Caco-2 (cell line): ENCODE data around the gene PHF20. TPM values are rescaled to one million over a fixed set of nuclear protein-coding genes. Genes with fewer than 3 reads are reported as not detected.
A peak's percentile ranks its signal among the peaks of the same experiment; 100 is the strongest.

Experiments used
- BruUV-seq: library from RNA; stranded (reverse); fragments of 400-500 nt; replicated peaks from 2 replicates; lab custom pipeline; 2021; lab: Mats Ljungman, UMichigan
- CTCF ChIA-PET: fragments of 300-600 bp; sonication (Branson Sonifier 250); formaldehyde crosslinking; loops from one replicate; lab custom pipeline; 2022; ENCODE audit warnings: antibody characterized with exemption; lab: Charles Lee
- POLR2A ChIA-PET: fragments of 300-600 bp; sonication (Branson Sonifier 250); formaldehyde crosslinking; loops from one replicate; lab custom pipeline; 2022; ENCODE audit warnings: antibody characterized with exemption; lab: Charles Lee
- DNase-seq, 2 experiments: peaks; one replicate each; pipeline versions ENCODE4 v3.0.0 to v3.0.0-alpha.2; 2020 to 2022
- H3K27me3 ChIP-seq: replicated peaks from 2 replicates; pipeline ENCODE4 v1.6.0; 2011; ENCODE audit warnings: low read length; ENCODE audit not compliant: control insufficient read depth, insufficient read depth
- H3K36me3 ChIP-seq: 2 replicates; pipeline ENCODE4 v1.5.1; 2011; ENCODE audit warnings: low read length; ENCODE audit not compliant: control insufficient read depth, insufficient read depth
- H3K4me1 ChIP-seq: fragments of 250-450 bp; sonication (Bioruptor Pico); 2 replicates; pipeline ENCODE4 v1.5.1; 2020; ENCODE audit warnings: mild to moderate bottlenecking
- H3K4me3 ChIP-seq: 2 replicates; pipeline ENCODE4 v1.5.1; 2011; ENCODE audit warnings: low read depth, mild to moderate bottlenecking, control low read depth, low read length
- H3K9me3 ChIP-seq: fragments of 250-450 bp; sonication (Bioruptor Pico); 2 replicates; pipeline ENCODE4 v1.5.1; 2020; ENCODE audit warnings: mild to moderate bottlenecking, moderate library complexity
- H3K27ac Mint-ChIP-seq: one replicate; pipeline ENCODE4 v1.8.0; 2022; ENCODE audit warnings: mixed read lengths; ENCODE audit not compliant: unreplicated experiment
- H3K27me3 Mint-ChIP-seq: one replicate; pipeline ENCODE4 v1.8.0; 2022; ENCODE audit warnings: mixed read lengths; ENCODE audit not compliant: insufficient read depth, unreplicated experiment
- H3K36me3 Mint-ChIP-seq: one replicate; pipeline ENCODE4 v1.8.0; 2022; ENCODE audit warnings: mild to moderate bottlenecking, mixed read lengths; ENCODE audit not compliant: insufficient read depth, unreplicated experiment
- H3K4me1 Mint-ChIP-seq: one replicate; pipeline ENCODE4 v1.8.0; 2022; ENCODE audit warnings: low read depth, mixed read lengths; ENCODE audit not compliant: unreplicated experiment
- H3K4me3 Mint-ChIP-seq: one replicate; pipeline ENCODE4 v1.8.0; 2022; ENCODE audit warnings: mild to moderate bottlenecking, moderate library complexity, mixed read lengths; ENCODE audit not compliant: unreplicated experiment
- H3K9me3 Mint-ChIP-seq: one replicate; pipeline ENCODE4 v1.8.0; 2022; ENCODE audit warnings: mixed read lengths; ENCODE audit not compliant: unreplicated experiment
- CTCF ChIP-seq, 2 experiments: fragments of 200-600 bp in 1 of 2; IDR thresholded peaks; 1 replicate in 1 of 2; 2 replicates in 1 of 2; pipeline versions ENCODE4 v1.5.1 to v1.8.0; 2011 to 2022; ENCODE audit warnings: antibody characterized with exemption in 1 of 2, control low read depth in 1 of 2, inconsistent platforms in 1 of 2, low read depth in 1 of 2, low read length in 1 of 2, mild to moderate bottlenecking in 1 of 2, moderate library complexity in 1 of 2; ENCODE audit not compliant: insufficient read depth in 1 of 2, severe bottlenecking in 1 of 2, unreplicated experiment in 1 of 2
- intact Hi-C: fragments of 100-400 bp; cut with micrococcal nuclease; formaldehyde crosslinking; loops from one replicate; pipeline ENCODE4 v1.10.0; 2022; ENCODE audit not compliant: unreplicated experiment
- total RNA-seq: library from RNA; stranded (reverse); gene quantifications from 2 replicates; pipeline ENCODE4 v1.2.3, GENCODE V29; 2022

Gene PHF20
- total RNA-seq, 1 experiment from 2014 or later = 109 TPM

GRCh38 chr20:35806075-35806474, 34.3 kb downstream of the PHF20 start:
- DNase-seq = no peak
- ChIA-PET CTCF (no interaction called here), POLR2A (no interaction called here)
- H3K36me3 ChIP-seq = no peaks in the 10 kb centered on the region; the same call in 1 of the 2 replicates
- TF ChIP-seq CTCF (IDR thresholded peaks at IDR 0.05; ENCODE audit: insufficient read depth in 1 of 2, low read depth in 1 of 2, low read length in 1 of 2, severe bottlenecking in 1 of 2, unreplicated experiment in 1 of 2) = no peak
- intact Hi-C loops = no loop called here
- H3K4me3 ChIP-seq = no peak overlapping the region
- H3K4me3 Mint-ChIP-seq = no peak overlapping the region
- H3K36me3 Mint-ChIP-seq = peaks cover 66% of the 10 kb centered on the region
- H3K9me3 Mint-ChIP-seq = no peaks in the 10 kb centered on the region
- H3K9me3 ChIP-seq = peaks cover 4% of the 10 kb centered on the region; the same call in 1 of the 2 replicates
- H3K27ac Mint-ChIP-seq = no peak overlapping the region
- no peaks in the 10 kb centered on the region for H3K4me1 Mint-ChIP-seq
- H3K27me3 ChIP-seq = no peaks in the 10 kb centered on the region
- H3K4me1 ChIP-seq = peaks cover 5% of the 10 kb centered on the region; the same call in 1 of the 2 replicates
- H3K27me3 Mint-ChIP-seq = no peaks in the 10 kb centered on the region
- BruUV-seq = no TSS peak

- DNase-seq = no peak
- Mint-ChIP-seq H3K4me1 (no peaks in the 10 kb centered on the region), H3K36me3 (peaks cover 62% of the 10 kb centered on the region), H3K27ac (no peak overlapping the region), H3K9me3 (no peaks in the 10 kb centered on the region), H3K27me3 (no peaks in the 10 kb centered on the region), H3K4me3 (no peak overlapping the region)
- Histone ChIP-seq H3K9me3 (peaks cover 4% of the 10 kb centered on the region; the same call in 1 of the 2 replicates), H3K4me3 (no peak overlapping the region), H3K36me3 (no peaks in the 10 kb centered on the region; the same call in 1 of the 2 replicates), H3K27me3 (no peaks in the 10 kb centered on the region), H3K4me1 (peaks cover 5% of the 10 kb centered on the region; the same call in 1 of the 2 replicates)
- no peak for TF ChIP-seq CTCF (IDR thresholded peaks at IDR 0.05; ENCODE audit: insufficient read depth in 1 of 2, low read depth in 1 of 2, low read length in 1 of 2, severe bottlenecking in 1 of 2, unreplicated experiment in 1 of 2)
- intact Hi-C loops = no loop called here
- ChIA-PET CTCF (interaction anchor here (0.7 kb wide), 1 partner anchor 14 kb away, joined by 3 read pairs; no protein-coding TSS in a partner anchor), POLR2A (no interaction called here)
- BruUV-seq = no TSS peak
These were observed 36.1 kb downstream of the PHF20 start for GRCh38 chr20:35807877-35808276.

DNA sequence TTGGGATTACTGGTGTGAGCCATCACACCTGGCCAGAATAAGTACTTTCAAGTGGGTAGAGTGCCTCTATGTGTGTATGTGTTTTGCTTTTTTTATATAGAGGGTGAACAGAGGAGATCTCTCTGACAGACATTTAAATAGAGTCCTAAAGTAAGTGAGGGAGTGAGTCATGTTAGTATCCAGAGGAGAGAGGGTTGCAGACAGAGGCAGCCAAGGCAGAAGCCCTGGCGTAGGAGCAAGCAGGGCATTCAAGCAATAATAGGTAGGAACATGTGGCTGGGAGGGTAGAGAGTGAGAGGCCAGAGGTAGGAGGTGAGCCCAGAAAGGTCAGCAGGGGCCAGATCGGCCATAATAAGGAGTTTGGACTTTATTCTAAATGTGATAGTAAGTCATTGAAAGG, 48.9 kb downstream of the PHF20 start:
- Histone ChIP-seq H3K27me3 (no peaks in the 10 kb centered on the region), H3K4me3 (no peak overlapping the region), H3K9me3 (no peaks in the 10 kb centered on the region), H3K36me3 (no peaks in the 10 kb centered on the region; the same call in 1 of the 2 replicates), H3K4me1 (peaks cover 21% of the 10 kb centered on the region)
- TF ChIP-seq CTCF (IDR thresholded peaks at IDR 0.05; ENCODE audit: insufficient read depth in 1 of 2, low read depth in 1 of 2, low read length in 1 of 2, severe bottlenecking in 1 of 2, unreplicated experiment in 1 of 2) = no peak
- intact Hi-C loops = no loop called here
- CTCF ChIA-PET = no interaction called here
- peak overlapping the region; percentile 14 for H3K27ac Mint-ChIP-seq
- peaks cover 10% of the 10 kb centered on the region for H3K9me3 Mint-ChIP-seq
- POLR2A ChIA-PET = no interaction called here
- DNase-seq = no peak
- no TSS peak for BruUV-seq
- H3K4me1 Mint-ChIP-seq = peaks cover 31% of the 10 kb centered on the region
- H3K4me3 Mint-ChIP-seq = no peak overlapping the region
- H3K36me3 Mint-ChIP-seq = peaks cover 33% of the 10 kb centered on the region
- no peaks in the 10 kb centered on the region for H3K27me3 Mint-ChIP-seq
